HG03060 (cell line): ENCODE measurements around the gene NTNG2.

ENCODE experiments used
- ATAC-seq: cut with Tn5 transposase; IDR thresholded peaks from one replicate; pipeline ENCODE4 v1.9.1; 2021; ENCODE audit warnings: low read depth, moderate number of reproducible peaks; ENCODE audit not compliant: unreplicated experiment

The NTNG2 gene

DNA sequence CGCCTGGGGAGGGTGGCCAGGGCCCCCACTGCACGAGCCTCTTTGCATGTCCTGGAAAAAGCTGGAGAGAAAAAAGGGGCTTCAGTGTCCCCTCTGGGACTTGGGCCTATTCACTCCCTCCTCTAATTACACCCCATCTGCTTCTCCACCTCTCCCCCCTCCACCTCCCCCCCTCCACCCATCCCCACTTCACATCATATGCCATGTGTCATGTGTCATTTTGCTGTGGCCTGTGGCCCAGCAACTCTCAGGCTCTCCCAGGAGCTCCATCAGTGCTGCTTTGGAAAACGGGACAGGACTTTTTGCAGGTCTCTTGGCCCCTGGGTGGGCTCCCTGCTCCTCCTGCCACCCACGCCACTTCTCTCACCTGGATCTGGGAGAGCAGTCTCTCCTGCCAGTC lies 68.7 kb downstream of the NTNG2 start:
- ATAC-seq = no peak

DNA sequence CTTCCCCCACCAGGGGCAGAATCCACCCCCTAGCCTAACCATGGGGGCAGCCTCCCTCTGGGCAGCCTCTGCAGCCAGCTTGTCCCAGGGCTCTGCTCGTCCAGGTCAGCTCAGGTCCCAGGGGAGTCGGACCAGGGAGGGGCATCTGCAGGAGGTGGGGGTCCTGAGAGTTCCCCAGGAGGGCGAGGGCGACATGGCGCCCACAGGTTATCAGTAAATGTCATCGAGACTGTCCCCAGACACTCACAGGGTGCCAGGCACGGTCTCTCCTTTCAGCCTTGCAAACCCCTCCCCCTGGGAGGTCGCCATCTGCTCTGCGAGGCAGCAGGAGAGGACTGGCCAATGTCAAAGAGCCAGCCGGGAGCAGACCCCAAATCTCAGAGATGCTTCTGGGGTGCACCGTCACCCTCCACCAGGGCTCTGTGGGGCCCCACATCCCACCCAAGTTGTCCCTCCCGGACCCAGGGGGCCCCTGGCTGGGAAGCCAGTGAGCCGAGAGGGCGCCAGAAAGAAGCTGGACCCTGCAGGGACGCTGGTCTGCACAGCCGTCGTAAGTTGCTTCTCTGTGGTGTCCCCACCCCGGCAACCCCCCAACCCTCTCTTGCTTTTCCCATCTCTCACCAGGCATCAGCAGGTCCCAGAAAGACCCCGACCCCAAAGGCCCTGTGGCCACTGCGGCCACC lies 69.3 kb downstream of the NTNG2 start:
- ATAC-seq = no peak

DNA sequence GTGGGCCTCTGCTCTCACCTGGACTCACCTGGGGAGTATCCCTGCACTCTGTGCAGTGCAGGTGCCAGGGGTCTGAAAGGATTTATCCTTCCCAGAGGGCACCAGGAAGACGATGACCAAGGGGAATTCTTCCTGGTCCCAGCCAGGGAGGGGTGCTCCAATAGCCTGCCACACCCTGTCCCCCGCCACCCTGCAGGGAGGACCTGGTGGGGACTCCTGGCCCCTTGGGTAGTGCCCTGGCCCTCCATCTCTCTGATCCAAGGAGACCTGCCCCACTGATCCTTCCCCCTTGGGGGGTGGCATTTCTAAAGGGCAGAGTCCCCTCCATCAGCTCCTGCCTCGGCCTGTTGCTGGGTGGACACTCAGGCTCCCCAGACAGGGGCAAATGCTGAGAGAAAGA lies 70.7 kb downstream of the NTNG2 start:
- ATAC-seq = no peak

DNA sequence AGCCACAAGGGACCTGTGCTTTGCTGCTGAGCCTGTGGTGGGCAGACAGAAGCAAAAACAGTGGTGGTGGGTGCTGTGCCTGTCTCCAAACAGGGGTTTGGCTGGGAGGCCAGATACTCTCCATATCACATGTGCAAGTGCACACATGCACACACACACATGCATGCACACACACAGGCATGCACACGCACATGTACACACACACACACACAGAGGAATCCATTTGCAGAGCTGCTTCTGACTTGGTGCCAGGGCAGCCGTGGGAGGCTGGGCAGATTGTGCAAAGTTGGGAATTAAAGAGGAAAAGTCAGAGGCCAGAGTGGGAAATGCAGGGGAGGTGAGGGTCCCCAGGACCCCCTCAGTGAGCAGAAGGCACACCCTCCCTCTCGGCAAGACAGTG lies 71.3 kb downstream of the NTNG2 start:
- no peak for ATAC-seq

DNA sequence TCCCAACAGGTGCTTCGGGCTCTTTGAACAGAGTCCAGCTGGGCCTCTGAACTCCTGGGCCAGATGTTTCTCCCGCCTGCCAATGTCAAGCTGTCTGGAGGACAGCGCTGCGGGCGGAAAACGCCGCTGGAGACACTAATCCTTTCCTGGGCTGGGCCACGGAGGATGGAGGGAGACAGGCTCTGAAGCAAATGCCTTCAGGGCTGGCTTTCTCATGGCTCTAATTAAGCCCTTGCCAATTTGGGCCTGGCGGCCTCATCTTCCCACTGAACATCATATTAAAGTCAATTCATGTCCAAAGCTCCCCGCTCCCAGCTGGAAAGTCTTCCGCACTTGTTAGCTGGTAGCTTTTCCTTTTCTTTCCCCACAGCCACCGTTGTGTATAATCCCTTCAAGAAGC lies 72.7 kb downstream of the NTNG2 start:
- ATAC-seq = no peak

DNA sequence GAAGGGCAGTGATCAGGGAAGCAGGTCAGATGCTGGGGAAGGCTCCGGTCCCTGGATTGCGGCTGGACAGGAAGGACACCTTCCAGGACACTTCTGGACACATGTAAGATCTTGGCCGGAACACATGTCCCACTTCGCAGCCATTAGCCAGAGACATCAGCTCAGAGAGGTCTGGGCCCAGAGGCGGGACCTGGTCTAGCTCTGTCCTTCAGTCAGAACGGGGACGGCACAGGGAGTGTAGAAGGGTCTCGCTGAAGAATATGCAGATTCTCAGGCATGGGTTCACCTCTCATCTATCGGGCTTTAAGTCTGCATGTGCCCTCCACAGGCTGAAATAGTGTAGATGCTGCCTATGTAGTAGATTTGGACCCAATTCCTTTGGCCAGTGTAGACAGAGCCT lies 73.3 kb downstream of the NTNG2 start:
- ATAC-seq = no peak

DNA sequence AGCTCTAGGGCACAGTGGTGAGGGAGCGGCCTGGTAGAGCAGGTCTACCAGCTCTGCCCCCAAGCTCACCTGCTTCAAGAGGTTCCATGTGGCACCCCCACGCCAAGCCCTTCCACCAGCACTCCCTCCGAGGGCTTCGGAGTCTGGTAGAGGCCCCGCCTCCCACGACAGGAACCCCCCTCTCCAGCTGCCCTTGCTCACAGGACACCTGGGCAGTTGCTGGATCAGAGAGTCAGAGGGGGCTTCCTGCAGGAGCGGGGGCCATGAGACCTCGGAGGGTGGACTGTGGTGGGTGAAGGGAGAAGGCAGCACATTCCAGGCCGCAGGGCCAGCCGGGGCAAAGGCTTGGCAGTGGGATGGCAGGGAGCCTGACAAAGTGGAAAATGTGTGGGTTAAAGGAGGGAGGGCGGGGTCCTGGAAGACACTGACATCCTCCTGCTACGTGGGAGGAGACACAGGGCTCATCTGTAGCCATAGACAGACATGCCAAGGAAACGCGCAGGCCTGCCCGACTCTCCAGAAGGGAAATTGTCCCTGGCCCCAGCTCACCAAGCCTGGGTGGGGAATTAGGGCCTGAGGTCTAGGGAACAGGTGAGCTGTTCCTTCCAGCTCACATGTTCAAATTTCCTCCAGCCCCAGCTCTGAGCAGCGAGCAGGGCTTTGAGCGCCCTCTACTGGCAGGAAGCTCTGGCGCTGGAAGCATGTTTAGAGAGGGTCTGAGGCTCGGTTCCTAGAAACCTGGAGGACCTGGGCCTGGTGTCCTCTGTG lies 74.2 kb downstream of the NTNG2 start:
- ATAC-seq = no peak

DNA sequence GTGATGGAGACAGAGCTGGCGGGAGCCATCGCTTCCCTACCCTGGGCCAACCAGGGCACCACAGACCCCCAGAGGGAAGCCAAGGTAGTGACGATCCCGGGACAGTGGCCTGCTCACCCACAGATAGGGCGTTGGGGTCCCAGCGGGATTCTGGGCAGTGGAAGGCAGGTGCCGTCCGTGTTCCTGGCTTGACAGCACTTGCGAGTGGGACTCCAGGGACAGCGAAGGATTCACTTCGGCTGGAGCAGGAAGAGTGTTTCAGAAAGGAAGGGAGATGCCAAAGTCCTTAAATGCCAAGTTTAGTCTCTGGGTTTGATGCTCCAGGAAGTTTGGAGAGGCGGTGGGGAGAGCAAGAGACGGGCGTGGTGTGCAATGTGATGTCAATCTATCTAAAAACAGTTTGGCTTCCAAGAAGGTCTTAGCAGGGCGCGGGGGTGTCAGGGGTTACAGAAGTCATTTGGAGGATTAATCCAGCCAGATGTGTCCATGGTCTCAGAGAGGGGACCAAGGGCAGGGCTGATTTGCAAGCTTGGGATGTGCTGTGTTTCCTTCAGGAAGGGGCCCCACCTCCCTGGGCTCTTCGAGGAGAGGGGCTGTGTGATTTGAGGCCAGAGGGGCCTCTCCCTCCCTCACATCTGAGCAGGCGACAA lies 74.9 kb downstream of the NTNG2 start:
- ATAC-seq = no peak

DNA sequence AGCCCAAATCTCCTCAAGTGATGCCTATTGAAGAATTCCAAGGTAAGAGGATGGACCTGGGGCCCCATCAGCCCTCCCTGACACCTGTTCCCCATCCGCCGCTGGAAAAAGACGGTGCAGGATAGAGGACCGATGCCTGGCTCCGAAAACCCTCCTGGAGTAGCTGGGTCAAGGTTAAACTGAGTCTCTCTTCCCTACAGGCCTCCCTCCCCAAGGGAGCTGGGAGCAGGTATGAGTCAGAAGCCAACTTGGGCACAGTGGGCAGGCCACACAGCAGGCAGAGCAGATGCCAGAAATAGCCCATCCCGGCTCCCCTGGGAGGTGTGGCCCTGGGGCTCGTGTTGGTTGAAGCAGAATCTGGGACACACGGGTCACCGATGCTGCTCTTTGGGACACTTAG lies 75.6 kb downstream of the NTNG2 start:
- no peak for ATAC-seq

DNA sequence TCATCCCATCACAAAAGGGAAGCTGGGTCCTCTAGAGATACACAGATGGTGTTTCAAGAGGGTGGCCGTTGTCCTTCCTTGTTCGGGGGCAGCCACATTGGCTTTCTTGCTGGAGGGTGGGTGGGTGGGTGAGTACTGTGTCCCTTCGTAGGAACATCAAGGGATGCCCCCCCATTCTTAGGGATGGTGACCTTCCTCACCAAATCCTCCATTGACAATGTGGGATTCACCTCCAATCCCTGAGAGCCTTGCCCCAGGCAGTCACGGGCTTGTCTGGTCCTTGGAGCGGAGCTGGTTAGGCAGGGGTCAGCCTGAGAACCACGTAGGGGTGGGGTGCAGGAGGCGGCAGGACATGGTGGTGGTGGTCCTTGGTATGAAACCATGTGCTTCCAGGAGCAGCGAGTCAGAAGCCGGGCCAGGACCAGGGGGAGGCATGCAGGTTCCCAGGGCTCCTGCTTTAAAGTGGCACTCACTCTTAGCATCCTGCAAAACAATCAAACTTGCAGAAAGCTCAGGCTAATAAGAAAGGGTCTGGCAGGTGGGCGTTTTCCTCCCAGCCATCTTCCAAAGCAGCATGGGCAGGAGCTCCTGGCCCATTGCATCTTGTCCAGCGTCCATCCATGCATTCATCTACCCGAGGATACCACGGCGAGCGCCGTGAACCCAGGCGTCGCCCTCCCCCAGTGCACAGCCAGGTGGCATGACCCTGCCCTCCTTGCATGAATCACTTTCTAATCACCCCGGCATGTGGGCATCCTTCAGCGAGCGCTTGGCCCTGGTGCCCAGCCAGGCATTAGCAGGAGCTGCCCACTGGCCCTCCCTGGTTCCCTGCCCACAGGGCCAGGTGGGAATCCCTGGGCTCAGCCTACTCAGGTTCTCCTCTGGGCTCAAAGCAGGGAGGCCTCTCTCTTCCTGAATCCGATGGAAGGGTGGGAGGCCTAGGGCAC lies 76.4 kb downstream of the NTNG2 start:
- ATAC-seq = no peak

DNA sequence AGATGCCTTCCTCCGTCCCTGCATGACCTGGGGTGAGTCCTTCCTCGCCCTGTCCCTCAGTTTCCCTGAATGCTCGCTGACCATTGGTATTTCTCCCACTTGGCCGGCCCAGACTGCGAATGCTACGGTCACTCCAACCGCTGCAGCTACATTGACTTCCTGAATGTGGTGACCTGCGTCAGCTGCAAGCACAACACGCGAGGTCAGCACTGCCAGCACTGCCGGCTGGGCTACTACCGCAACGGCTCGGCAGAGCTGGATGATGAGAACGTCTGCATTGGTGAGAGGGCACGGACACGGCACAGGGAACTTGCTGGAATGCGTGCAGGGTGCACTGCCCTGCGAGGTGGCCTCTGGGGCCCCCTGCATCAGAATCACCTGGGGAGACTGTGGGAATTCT lies 77.1 kb downstream of the NTNG2 start:
- ATAC-seq = no peak

DNA sequence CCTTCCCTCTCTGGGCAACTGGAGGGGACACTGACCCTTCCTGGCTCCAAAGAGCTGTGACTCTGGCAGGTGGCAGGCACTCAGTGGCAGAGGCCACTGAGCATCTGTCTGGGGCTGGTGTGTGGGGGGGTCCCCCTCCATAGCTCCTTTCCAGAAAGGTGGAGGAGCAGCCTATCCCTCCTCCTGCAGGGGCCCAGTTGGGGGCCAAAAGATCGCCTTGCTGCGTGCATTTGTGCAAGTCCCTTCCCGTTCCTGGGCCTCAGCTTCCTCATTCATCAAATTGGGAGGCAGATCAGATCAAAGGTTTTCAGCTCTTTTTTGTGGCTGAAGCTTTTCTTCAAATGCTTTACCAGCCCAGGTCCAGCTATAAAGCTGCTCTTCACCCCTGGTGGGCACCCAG lies 77.7 kb downstream of the NTNG2 start:
- ATAC-seq = no peak

DNA sequence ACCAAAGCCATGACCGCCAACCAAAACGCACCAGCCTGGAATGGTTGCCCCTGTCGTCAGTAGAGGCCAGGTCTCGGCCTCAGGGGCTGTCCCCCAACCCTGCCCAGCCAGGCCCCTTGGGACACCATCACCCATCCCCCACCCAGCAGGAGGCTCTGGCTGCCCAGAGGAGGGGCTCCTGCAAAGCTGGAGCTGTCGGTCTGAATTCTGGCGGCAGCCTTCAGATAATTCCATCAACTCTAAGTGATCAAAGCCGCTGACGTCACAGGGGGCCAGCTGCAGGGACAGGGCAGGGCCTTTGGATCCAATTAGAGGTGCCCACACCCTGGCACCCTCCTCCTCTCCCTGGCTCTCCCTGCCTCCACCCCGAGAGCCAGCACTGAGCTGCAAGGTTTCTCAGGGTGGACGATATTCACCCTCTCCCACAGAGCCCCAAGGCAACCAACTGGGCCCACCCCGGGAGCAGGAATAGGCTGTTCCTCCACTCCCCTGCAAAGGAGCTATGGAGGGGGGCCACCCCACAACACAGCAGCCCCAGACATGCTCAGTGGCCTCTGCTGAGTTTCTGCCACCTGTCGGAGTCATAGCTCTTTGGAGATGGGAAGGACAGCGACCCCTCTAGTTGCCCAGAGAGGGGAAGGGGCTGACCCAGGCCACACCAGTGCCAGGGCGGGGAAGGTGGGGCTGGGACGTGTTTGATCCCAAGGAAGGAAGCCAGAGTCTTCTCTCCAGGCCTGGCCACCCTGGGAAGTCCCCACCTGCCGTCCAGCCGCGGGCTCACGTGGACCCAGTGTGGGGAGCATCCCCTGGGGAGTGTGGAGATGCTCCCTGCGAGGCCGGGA lies 78.4 kb downstream of the NTNG2 start:
- no peak for ATAC-seq

DNA sequence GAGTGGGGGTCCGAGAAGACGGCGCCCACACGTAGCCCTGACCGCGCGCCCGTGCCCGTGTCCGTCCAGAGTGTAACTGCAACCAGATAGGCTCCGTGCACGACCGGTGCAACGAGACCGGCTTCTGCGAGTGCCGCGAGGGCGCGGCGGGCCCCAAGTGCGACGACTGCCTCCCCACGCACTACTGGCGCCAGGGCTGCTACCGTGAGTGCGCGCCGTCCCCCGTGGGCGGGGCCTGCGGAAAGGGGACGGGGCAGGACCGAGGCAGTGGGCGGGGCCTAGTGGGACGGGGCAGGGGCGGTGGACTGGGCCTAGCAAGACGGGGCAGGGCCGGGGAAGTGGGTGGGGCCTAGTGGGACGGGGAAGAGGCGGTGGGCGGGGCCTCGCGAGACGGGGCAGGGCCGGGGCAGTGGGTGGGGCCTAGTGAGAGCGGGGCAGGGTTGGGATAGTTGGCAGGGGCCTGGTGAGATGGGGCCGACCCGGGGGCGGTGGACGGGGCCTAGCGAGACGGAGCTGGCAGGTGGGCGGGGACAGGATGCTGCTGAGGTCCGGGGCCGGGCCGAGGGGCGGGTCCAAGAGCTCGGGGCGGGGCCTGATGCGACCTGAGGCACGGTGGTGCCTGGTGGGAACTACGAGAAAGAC lies 79.1 kb downstream of the NTNG2 start:
- ATAC-seq = no peak

DNA sequence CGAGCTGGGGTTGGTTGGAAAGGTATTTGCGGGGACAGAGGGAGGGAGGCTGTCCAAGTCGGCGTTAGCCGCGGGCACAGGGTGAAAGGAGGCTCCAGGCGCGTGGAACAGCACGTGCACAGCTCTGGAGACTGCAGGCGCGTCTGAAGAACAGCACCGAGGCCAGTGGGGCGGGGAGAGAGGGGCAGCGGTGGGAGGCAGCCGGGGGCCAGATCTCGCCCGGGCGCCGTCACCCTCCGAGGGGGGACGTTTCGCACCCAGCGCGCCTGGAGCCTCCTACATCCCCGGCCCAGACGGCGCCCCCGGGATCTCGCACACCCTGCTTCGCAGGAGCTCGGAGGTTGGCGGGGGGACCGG lies 79.6 kb downstream of the NTNG2 start:
- ATAC-seq = no peak

DNA sequence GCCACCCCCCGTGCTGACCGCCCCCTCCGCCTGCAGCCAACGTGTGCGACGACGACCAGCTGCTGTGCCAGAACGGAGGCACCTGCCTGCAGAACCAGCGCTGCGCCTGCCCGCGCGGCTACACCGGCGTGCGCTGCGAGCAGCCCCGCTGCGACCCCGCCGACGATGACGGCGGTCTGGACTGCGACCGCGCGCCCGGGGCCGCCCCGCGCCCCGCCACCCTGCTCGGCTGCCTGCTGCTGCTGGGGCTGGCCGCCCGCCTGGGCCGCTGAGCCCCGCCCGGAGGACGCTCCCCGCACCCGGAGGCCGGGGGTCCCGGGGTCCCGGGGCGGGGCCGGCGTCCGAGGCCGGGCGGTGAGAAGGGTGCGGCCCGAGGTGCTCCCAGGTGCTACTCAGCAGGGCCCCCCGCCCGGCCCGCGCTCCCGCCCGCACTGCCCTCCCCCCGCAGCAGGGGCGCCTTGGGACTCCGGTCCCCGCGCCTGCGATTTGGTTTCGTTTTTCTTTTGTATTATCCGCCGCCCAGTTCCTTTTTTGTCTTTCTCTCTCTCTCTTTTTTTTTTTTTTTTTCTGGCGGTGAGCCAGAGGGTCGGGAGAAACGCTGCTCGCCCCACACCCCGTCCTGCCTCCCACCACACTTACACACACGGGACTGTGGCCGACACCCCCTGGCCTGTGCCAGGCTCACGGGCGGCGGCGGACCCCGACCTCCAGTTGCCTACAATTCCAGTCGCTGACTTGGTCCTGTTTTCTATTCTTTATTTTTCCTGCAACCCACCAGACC lies 80.2 kb downstream of the NTNG2 start:
- no peak for ATAC-seq

DNA sequence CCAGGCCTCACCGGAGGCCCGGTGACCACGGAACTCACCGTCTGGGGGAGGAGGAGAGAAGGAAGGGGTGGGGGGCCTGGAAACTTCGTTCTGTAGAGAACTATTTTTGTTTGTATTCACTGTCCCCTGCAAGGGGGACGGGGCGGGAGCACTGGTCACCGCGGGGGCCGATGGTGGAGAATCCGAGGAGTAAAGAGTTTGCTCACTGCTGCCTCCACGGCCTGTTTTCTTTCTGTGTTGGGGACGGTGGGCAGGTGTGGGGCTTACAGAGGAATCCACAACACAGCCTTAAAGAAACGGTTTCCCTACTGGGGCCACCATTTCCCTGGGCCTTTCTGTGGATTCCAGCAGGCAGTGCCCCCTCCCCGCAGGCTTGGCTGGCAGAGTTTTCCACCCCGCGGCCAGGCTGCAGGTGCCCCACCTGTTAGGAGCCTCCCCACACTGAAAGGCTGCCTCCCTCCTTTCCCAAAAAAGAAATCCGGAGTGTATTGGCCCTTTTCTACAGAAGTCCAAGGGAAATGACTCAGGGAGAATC lies 80.8 kb downstream of the NTNG2 start:
- no peak for ATAC-seq
